K562 (cell line): ENCODE data around the gene ANKRD23. TPM values are rescaled to one million over a fixed set of nuclear protein-coding genes. Genes with fewer than 3 reads are reported as not detected.

Source experiments
- ATAC-seq: fragments of 200-7000 bp; cut with Tn5 transposase; 3 replicates; pipeline ENCODE4 v1.9.1; 2020; ENCODE audit warnings: moderate library complexity
- BruUV-seq: library from RNA; stranded (reverse); fragments of 400-500 nt; replicated peaks from 2 replicates; lab custom pipeline; 2021; lab: Mats Ljungman, UMichigan
- CTCF ChIA-PET: fragments of 300-600 bp; formaldehyde crosslinking; extraction: SDS; loops from one replicate; lab custom pipeline; 2021; ENCODE audit warnings: low intra/inter-chr PET ratio; lab: Yijun Ruan, JAX
- POLR2A ChIA-PET: fragments of 300-600, 350-650 bp; sonication (Branson Sonifier 250); formaldehyde crosslinking; extraction: SDS; loops from one replicate; lab custom pipeline; 2021; ENCODE audit warnings: antibody characterized with exemption, inconsistent platforms; lab: Yijun Ruan, JAX
- DNase-seq, 4 experiments: peaks; one replicate each; pipeline versions ENCODE4 v3.0.0 to v3.0.0-alpha.2; 2011 to 2018; ENCODE audit warnings: low spot score in 3 of 4, mixed read lengths in 3 of 4; ENCODE audit errors: extremely low read depth in 1 of 4
- FAIRE-seq: peaks from 2 replicates; lab custom pipeline; 2011; peaks lifted over from hg19 to GRCh38; lab: Jason Lieb, UNC
- H2AFZ ChIP-seq: 2 replicates; pipeline ENCODE4 v1.6.0; 2011; ENCODE audit warnings: low read depth, low read length, control low read depth, inconsistent platforms
- H3K27ac ChIP-seq: fragments of 200-600 bp; 3 replicates; pipeline ENCODE4 v1.8.0; 2011; ENCODE audit warnings: low read depth, mild to moderate bottlenecking, control low read depth, inconsistent platforms, low read length, moderate library complexity, mixed read lengths; ENCODE audit errors: extremely low read depth
- H3K27me3 ChIP-seq, 2 experiments: fragments of 300-600 bp in 1 of 2; 2 replicates in 1 of 2; 3 replicates in 1 of 2; pipeline versions ENCODE4 v1.6.0 to v1.8.0; 2011; ENCODE audit warnings: inconsistent platforms in 2 of 2, low read length in 2 of 2, mild to moderate bottlenecking in 1 of 2, mixed read lengths in 1 of 2, moderate library complexity in 1 of 2; ENCODE audit not compliant: control insufficient read depth in 2 of 2, insufficient read depth in 2 of 2
- H3K36me3 ChIP-seq: fragments of 300-600 bp; 3 replicates; pipeline ENCODE4 v1.8.0; 2011; ENCODE audit warnings: mild to moderate bottlenecking, low read length, inconsistent platforms; ENCODE audit not compliant: control insufficient read depth, insufficient read depth
- H3K4me1 ChIP-seq, 2 experiments: fragments of 200-600 bp in 1 of 2; replicated peaks in 1 of 2; 2 replicates in 1 of 2; 3 replicates in 1 of 2; pipeline versions ENCODE4 v1.5.1 to v1.8.0; 2011; ENCODE audit warnings: inconsistent platforms in 2 of 2, low read length in 2 of 2, mild to moderate bottlenecking in 1 of 2, mixed read lengths in 1 of 2, moderate library complexity in 1 of 2; ENCODE audit not compliant: control insufficient read depth in 2 of 2, insufficient read depth in 2 of 2
- H3K4me2 ChIP-seq: 2 replicates; pipeline ENCODE4 v1.6.1; 2011; ENCODE audit warnings: low read length, control low read depth, inconsistent platforms, mixed read lengths; ENCODE audit not compliant: insufficient read depth
- H3K4me3 ChIP-seq: fragments of 200-600 bp; sonication (generic), shearing (Covaris generic); 2 replicates; pipeline ENCODE4 v1.5.1; 2016; ENCODE audit warnings: control low read depth, inconsistent platforms
- H3K79me2 ChIP-seq: fragments of 200-600 bp; 3 replicates; pipeline ENCODE4 v1.8.0; 2011; ENCODE audit warnings: low read length, inconsistent platforms; ENCODE audit not compliant: control insufficient read depth, insufficient read depth
- H3K9ac ChIP-seq, 2 experiments: 2 replicates each; pipeline versions ENCODE4 v1.6.0 to v1.6.1; 2011; ENCODE audit warnings: low read depth in 2 of 2, low read length in 2 of 2, control low read depth in 1 of 2, inconsistent platforms in 1 of 2, mild to moderate bottlenecking in 1 of 2, mixed read lengths in 1 of 2; ENCODE audit not compliant: insufficient read depth in 1 of 2
- H3K9me1 ChIP-seq: one replicate; pipeline ENCODE4 v1.6.0; 2011; ENCODE audit warnings: inconsistent platforms, mild to moderate bottlenecking, low read length, moderate library complexity; ENCODE audit not compliant: control insufficient read depth, insufficient read depth
- H3K9me3 ChIP-seq: replicated peaks from 2 replicates; pipeline ENCODE4 v1.5.1; 2011; ENCODE audit warnings: low read depth, low read length, inconsistent platforms; ENCODE audit not compliant: control insufficient read depth, insufficient read depth
- H4K20me1 ChIP-seq: replicated peaks from 2 replicates; pipeline ENCODE4 v1.6.1; 2011; ENCODE audit warnings: low read length, inconsistent platforms, mixed read lengths; ENCODE audit not compliant: control insufficient read depth, insufficient read depth
- DMBX1 ChIP-seq: fragments of 250-450 bp; sonication (Bioruptor Pico); IDR thresholded peaks from 2 replicates; pipeline ENCODE4 v1.8.0; 2022; ENCODE audit warnings: inconsistent platforms, mild to moderate bottlenecking, moderate library complexity, borderline replicate concordance
- ELK1 ChIP-seq: sonication (generic); formaldehyde crosslinking; IDR thresholded peaks from 2 replicates; pipeline ENCODE4 v1.8.1; 2022; ENCODE audit warnings: missing genetic modification reagents
- KLF10 ChIP-seq: fragments of 250-450 bp; sonication (Bioruptor Pico); IDR thresholded peaks from 2 replicates; pipeline ENCODE4 v1.6.1; 2021; ENCODE audit warnings: matching md5 sums
- SMAD3 ChIP-seq: fragments of 450-650 bp; formaldehyde crosslinking; conservative IDR thresholded peaks from 2 replicates; pipeline ENCODE4 v1.4.0; 2020; ENCODE audit warnings: mild to moderate bottlenecking
- THAP7 ChIP-seq: fragments of 250-450 bp; sonication (Bioruptor Pico); IDR thresholded peaks from 2 replicates; pipeline ENCODE4 v1.5.0; 2021
- TSC22D4 ChIP-seq: fragments of 450-650 bp; IDR thresholded peaks from 2 replicates; pipeline ENCODE4 v1.6.1; 2016; ENCODE audit warnings: missing genetic modification characterization, missing biosample characterization, control low read depth
- ZNF277 ChIP-seq: fragments of 250-450 bp; sonication (Bioruptor Pico); IDR thresholded peaks from 2 replicates; pipeline ENCODE4 v1.8.0; 2022; ENCODE audit warnings: inconsistent platforms, mild to moderate bottlenecking, moderate library complexity, borderline replicate concordance
- WGBS: fragments of 100-300 bp; shearing (Covaris generic); methylation state at CpG from one replicate; pipeline ENCODE4 v1.1.6; 2016; ENCODE audit warnings: low coverage, mixed read lengths; ENCODE audit not compliant: insufficient coverage; ENCODE audit errors: missing lambda C conversion rate; 5-methylcytosine and 5-hydroxymethylcytosine counted together
- in situ Hi-C: fragments of 300-500 bp; cut with MboI; formaldehyde crosslinking; loops from 4 replicates; pipeline ENCODE4 v1.15.0; 2018; ENCODE audit warnings: inconsistent platforms, mixed read lengths
- intact Hi-C: fragments of 100-400 bp; cut with micrococcal nuclease; formaldehyde crosslinking; loops from 2 replicates; pipeline ENCODE4 v1.14.2; 2022
- polyA plus RNA-seq, 8 experiments: library from polyadenylated mRNA; depleted of rRNA in 4 of 8; stranded (reverse) in 5 of 8; unstranded in 3 of 8; fragments of >200 nt; fragmentation: Nextera tagmentation in 2 of 8; fragmentation: Illumina TruSeq in 1 of 8; extraction: Ambion mirVana in 2 of 8; extraction: Trizol in 1 of 8; gene quantifications; 2 replicates each; pipeline versions ENCODE4 v1.2.1 to v1.2.3, GENCODE V29; 2011 to 2014; ENCODE audit warnings: inconsistent platforms in 1 of 8, missing spikeins in 1 of 8
- total RNA-seq, 7 experiments: library from RNA; depleted of rRNA in 6 of 7; stranded (reverse); fragments of >200 nt in 6 of 7; fragmentation: Illumina TruSeq in 2 of 7; extraction: Trizol in 2 of 7; gene quantifications; 2 replicates each; pipeline versions ENCODE4 v1.2.1 to v1.2.3, GENCODE V29; 2011 to 2021; ENCODE audit warnings: low replicate concordance in 1 of 7

Gene ANKRD23
- total and polyA plus RNA-seq, 9 of the 15 experiments (the other 6 are each of a cell fraction or from before 2014, with no cell fraction given): 0.32 to 4.8 (median 2.8) TPM

- no peak for TF ChIP-seq THAP7 (CRISPR knock-in tag)
Measured at GRCh38 chr2:96853321-96853720, 9.5 kb upstream of the ANKRD23 start (continued).

- Histone ChIP-seq H3K79me2 (peaks cover 34% of the 10 kb centered on the region), H3K9me3 (no peaks in the 10 kb centered on the region), H3K36me3 (peaks cover 59% of the 10 kb centered on the region), H2AFZ (no peak overlapping the region), H3K4me2 (no peak overlapping the region), H3K4me3 (no peak overlapping the region), H3K9me1 (no peaks in the 10 kb centered on the region), H4K20me1 (0 out of 2 replicates have a peak, but pooled peaks cover 3% of the 10 kb centered on the region), H3K27ac (no peak overlapping the region), H3K27me3 (no peaks in the 10 kb centered on the region), H3K9ac (no peak overlapping the region), H3K4me1 (peaks cover 4 to 17% of the 10 kb centered on the region in 2 experiments; a peak in 3 of 5 replicates)
- no TSS peak for BruUV-seq
- no peak for FAIRE-seq
- intact Hi-C loops: no loop called here
- CTCF ChIA-PET: no interaction called here
- no peak for TF ChIP-seq DMBX1 (CRISPR knock-in tag)
- no peak for TF ChIP-seq ELK1
- no peak for TF ChIP-seq SMAD3 (CRISPR knock-in tag)
- TF ChIP-seq TSC22D4 (tag): no peak
- TF ChIP-seq KLF10 (CRISPR knock-in tag): no peak
- no peak for TF ChIP-seq ZNF277 (CRISPR knock-in tag)
- 87% methylated on average over 6 of the region's 6 CpGs for WGBS
- no peak for ATAC-seq
- POLR2A ChIA-PET: interaction anchor here (0.5 to 1.5 kb wide), 3 partner anchors 10 to 91 kb away, joined by 4 to 9 read pairs (median 4); partner anchors contain the start of gene ANKRD23
- no peak for DNase-seq
- in situ Hi-C loops: loop anchor here (25.0 kb wide), 1 partner anchor 260 kb away; the partner anchor contains the start of gene ANKRD36
Measured at GRCh38 chr2:96852667-96853066, 8.8 kb upstream of the ANKRD23 start.
